Measurements from ENCODE around the gene MPND.

MPND gene

GRCh38 chr19:4409123-4409933 lies 66.0 kb downstream of the MPND start:
- DNase-seq = no peak
